Activated B cell treated with CpG ODN at 0.5 μM for 24 hours (primary cell): ENCODE data around the gene CERS1. TPM values are rescaled to one million over a fixed set of nuclear protein-coding genes. Genes with fewer than 3 reads are reported as not detected.

ENCODE experiments used
- ATAC-seq: fragments of 200-7000 bp; cut with Tn5 transposase; one replicate; pipeline ENCODE4 v1.10.0; 2021; ENCODE audit warnings: low read depth, mild to moderate bottlenecking, moderate library complexity
- CTCF ChIA-PET: fragments of 350-600 bp; sonication (Branson Sonifier 250); formaldehyde crosslinking; loops from one replicate; lab custom pipeline; 2021; ENCODE audit warnings: antibody characterized with exemption; lab: Charles Lee
- POLR2A ChIA-PET: fragments of 350-600 bp; sonication (Branson Sonifier 250); formaldehyde crosslinking; loops from one replicate; lab custom pipeline; 2021; ENCODE audit warnings: antibody characterized with exemption; lab: Charles Lee
- DNase-seq: peaks from one replicate; pipeline ENCODE4 v3.0.0; 2022
- H3K27ac Mint-ChIP-seq: one replicate; pipeline ENCODE4 v1.8.0; 2020; ENCODE audit warnings: mixed read lengths
- H3K27me3 Mint-ChIP-seq: one replicate; pipeline ENCODE4 v1.8.0; 2021; ENCODE audit warnings: mixed read lengths
- H3K36me3 Mint-ChIP-seq: one replicate; pipeline ENCODE4 v1.8.0; 2021; ENCODE audit warnings: low read depth, mixed read lengths
- H3K4me1 Mint-ChIP-seq: one replicate; pipeline ENCODE4 v1.8.0; 2021; ENCODE audit warnings: mixed read lengths
- H3K4me3 Mint-ChIP-seq: one replicate; pipeline ENCODE4 v1.8.0; 2020; ENCODE audit warnings: mild to moderate bottlenecking, mixed read lengths
- H3K9me3 Mint-ChIP-seq: one replicate; pipeline ENCODE4 v1.8.0; 2020; ENCODE audit warnings: mixed read lengths
- CTCF ChIP-seq: fragments of 200-600 bp; IDR thresholded peaks from one replicate; pipeline ENCODE4 v1.8.0; 2022; ENCODE audit warnings: antibody characterized with exemption, mild to moderate bottlenecking
- intact Hi-C: fragments of 100-400 bp; cut with micrococcal nuclease; formaldehyde crosslinking; loops from one replicate; pipeline ENCODE4 v1.15.1; 2024
- total RNA-seq: library from RNA; stranded (reverse); gene quantifications from 2 replicates; pipeline ENCODE4 v1.2.3, GENCODE V29; 2022

Gene CERS1
- total RNA-seq, 1 donor from 2014 or later = not detected

DNA sequence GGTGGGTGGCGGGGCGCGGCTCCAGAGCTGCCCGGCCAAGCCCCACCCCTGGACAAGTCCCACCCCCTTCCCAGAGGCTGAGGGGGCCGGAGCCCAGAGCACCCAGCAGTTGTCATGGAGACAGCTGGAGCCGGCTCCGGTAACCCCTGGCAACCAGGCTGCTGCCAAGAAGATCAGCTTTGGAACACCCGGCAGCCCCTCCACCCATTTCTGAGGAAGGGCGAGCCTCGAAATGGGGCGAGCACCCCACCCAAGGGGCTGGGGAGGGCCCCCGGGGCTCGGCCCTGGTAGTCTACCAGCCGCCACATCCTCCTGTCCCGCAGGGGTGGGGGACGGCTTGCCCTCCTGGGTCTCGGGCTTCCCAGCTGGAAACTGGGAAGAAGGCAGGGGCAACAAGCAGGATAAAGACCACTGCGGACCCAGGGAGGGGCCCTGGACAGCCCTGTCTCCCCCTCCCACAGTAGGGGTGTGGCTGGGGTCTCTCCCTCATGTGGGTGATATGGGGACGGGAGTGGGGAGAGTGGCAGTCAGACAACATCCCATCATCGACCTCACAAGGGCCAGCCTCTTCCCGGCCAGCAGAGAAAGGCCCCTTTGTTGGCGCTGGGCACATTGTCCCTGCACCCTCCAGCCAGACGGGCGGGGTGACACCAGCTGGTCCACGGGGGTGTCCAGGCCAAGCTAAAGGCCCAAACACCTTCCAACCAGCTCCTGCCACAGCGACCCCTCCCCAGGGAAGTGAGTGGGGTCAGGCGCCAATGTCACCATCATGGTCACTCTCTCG is 1.5 kb downstream of the CERS1 start:
- DNase-seq (no peak), ATAC-seq (no peak)
- Mint-ChIP-seq H3K4me3 (no peak overlapping the region), H3K27me3 (peaks cover 27% of the 10 kb centered on the region), H3K27ac (no peak overlapping the region), H3K36me3 (peaks cover 8% of the 10 kb centered on the region), H3K9me3 (no peaks in the 10 kb centered on the region), H3K4me1 (peaks cover 18% of the 10 kb centered on the region)
- ChIA-PET CTCF (no interaction called here), POLR2A (no interaction called here)
- no peak for TF ChIP-seq CTCF
- intact Hi-C loops = no loop called here

DNA sequence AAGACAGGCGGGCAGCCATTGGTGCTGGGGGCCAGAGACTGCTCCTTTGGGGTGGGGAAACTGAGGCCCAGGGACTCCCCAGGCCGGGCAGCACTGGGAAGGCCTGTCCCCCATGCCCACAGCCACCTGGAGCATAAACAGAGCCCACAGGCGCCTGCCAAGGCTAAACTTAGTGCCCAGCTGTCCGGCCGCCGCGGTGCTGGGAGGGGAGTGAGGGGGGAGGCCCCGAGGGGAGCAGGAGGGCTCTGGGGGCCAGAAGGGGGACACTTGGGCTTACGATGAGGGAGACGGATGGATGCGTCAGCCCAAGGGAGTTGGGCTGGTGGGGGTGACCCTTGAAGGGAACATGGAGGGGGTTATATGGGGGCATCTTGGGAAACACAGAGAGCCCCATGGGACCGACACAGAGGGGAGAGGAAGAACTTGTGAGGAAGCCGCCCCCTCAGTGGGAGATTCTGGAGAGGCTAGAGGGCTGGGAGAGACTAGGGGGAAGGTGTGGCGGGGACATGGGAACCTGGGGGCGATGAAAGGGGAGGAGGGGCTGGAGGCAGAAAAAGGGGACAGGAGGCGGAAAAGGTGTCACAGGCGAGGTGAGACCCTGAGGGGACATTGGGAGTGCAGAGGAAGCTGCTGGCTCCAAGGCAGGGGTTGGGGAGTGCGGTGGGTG is 2.2 kb downstream of the CERS1 start:
- intact Hi-C loops = no loop called here
- H3K9me3 Mint-ChIP-seq = no peaks in the 10 kb centered on the region
- H3K27me3 Mint-ChIP-seq = peaks cover 27% of the 10 kb centered on the region
- H3K4me3 Mint-ChIP-seq = no peak overlapping the region
- peaks cover 4% of the 10 kb centered on the region for H3K36me3 Mint-ChIP-seq
- ChIA-PET CTCF (no interaction called here), POLR2A (no interaction called here)
- no peak for ATAC-seq
- no peak overlapping the region for H3K27ac Mint-ChIP-seq
- no peak for DNase-seq
- no peak for TF ChIP-seq CTCF
- H3K4me1 Mint-ChIP-seq = peaks cover 18% of the 10 kb centered on the region

GRCh38 chr19:18889949-18890745 is 5.8 kb downstream of the CERS1 start:
- DNase-seq (no peak), ATAC-seq (no peak)
- POLR2A ChIA-PET = no interaction called here
- Mint-ChIP-seq H3K9me3 (no peaks in the 10 kb centered on the region), H3K36me3 (no peaks in the 10 kb centered on the region), H3K4me1 (peaks cover 6% of the 10 kb centered on the region), H3K27me3 (peaks cover 17% of the 10 kb centered on the region), H3K4me3 (no peak overlapping the region), H3K27ac (no peak overlapping the region)
- CTCF ChIA-PET = no interaction called here
- no peak for TF ChIP-seq CTCF
- intact Hi-C loops = no loop called here

- DNase-seq (no peak), ATAC-seq (no peak)
- no peak overlapping the region for H3K4me3 Mint-ChIP-seq
- intact Hi-C loops = no loop called here
- no peaks in the 10 kb centered on the region for H3K36me3 Mint-ChIP-seq
- H3K9me3 Mint-ChIP-seq = no peaks in the 10 kb centered on the region
- POLR2A ChIA-PET = no interaction called here
- H3K27me3 Mint-ChIP-seq = peaks cover 10% of the 10 kb centered on the region
- no peak overlapping the region for H3K27ac Mint-ChIP-seq
- CTCF ChIA-PET = no interaction called here
- no peak for TF ChIP-seq CTCF
- no peaks in the 10 kb centered on the region for H3K4me1 Mint-ChIP-seq
These were observed 9.0 kb downstream of the CERS1 start for GRCh38 chr19:18886972-18887371.
